Lung (tissue), 12 donors: ENCODE results near the gene PICK1. TPM values are rescaled to one million over a fixed set of nuclear protein-coding genes. Genes with fewer than 3 reads are reported as not detected.

Experiments
- ATAC-seq: fragments of 200-7000 bp; cut with Tn5 transposase; one replicate; pipeline ENCODE4 v1.9.1; 2020; ENCODE audit warnings: moderate number of reproducible peaks; ENCODE audit not compliant: insufficient read depth, low FRiP score
- DNase-seq, 3 donors: peaks; one replicate each; pipeline ENCODE4 v3.0.0-alpha.2; 2013 to 2017
- H3K27ac ChIP-seq, 2 donors: one replicate each; pipeline ENCODE4 v1.5.1; 2013; ENCODE audit warnings: mild to moderate bottlenecking in 2 of 2, moderate library complexity in 2 of 2, control low read depth in 1 of 2, inconsistent platforms in 1 of 2, low read depth in 1 of 2, low read length in 1 of 2
- H3K27me3 ChIP-seq, 3 donors: one replicate each; pipeline ENCODE4 v1.5.1; 2013; ENCODE audit warnings: low read length in 2 of 3; ENCODE audit not compliant: control insufficient read depth in 3 of 3, insufficient read depth in 3 of 3
- H3K36me3 ChIP-seq, 4 donors: one replicate each; pipeline ENCODE4 v1.5.1; 2013; ENCODE audit warnings: low read length in 4 of 4, mild to moderate bottlenecking in 1 of 4, moderate library complexity in 1 of 4; ENCODE audit not compliant: control insufficient read depth in 4 of 4, insufficient read depth in 4 of 4
- H3K4me1 ChIP-seq, 5 donors: one replicate each; pipeline ENCODE4 v1.5.1; 2013; ENCODE audit warnings: low read length in 5 of 5, mild to moderate bottlenecking in 2 of 5, moderate library complexity in 1 of 5; ENCODE audit not compliant: control insufficient read depth in 5 of 5, insufficient read depth in 5 of 5
- H3K4me3 ChIP-seq: one replicate; pipeline ENCODE4 v1.5.1; 2013; ENCODE audit warnings: mild to moderate bottlenecking, control low read depth, moderate library complexity
- H3K9ac ChIP-seq, 2 donors: one replicate each; pipeline ENCODE4 v1.5.1; 2013; ENCODE audit warnings: low read length in 2 of 2, control low read depth in 1 of 2; ENCODE audit not compliant: insufficient read depth in 1 of 2
- H3K9me3 ChIP-seq, 4 donors: one replicate each; pipeline ENCODE4 v1.5.1; 2013; ENCODE audit warnings: low read length in 3 of 4, mild to moderate bottlenecking in 1 of 4, moderate library complexity in 1 of 4; ENCODE audit not compliant: control insufficient read depth in 4 of 4, insufficient read depth in 3 of 4
- WGBS, 2 donors: extraction: QIAGEN DNeasy Blood & Tissue Kit; methylation state at CpG; one replicate each; pipeline ENCODE4 v1.1.7; 2013; 5-methylcytosine and 5-hydroxymethylcytosine counted together
- polyA plus RNA-seq, 2 donors: library from polyadenylated mRNA; stranded (reverse); fragments of 200-250 nt; gene quantifications; one replicate each; pipeline ENCODE4 v1.2.1, GENCODE V29; 2013
- total RNA-seq, 2 donors: library from RNA; depleted of rRNA in 1 of 2; stranded (reverse); fragments of >200 nt in 1 of 2; gene quantifications; one replicate each; pipeline ENCODE4 v1.2.1, GENCODE V29; 2014 to 2021
- TF ChIP-seq, protein P1 (sequence below): IDR thresholded peaks from 2 replicates; pipeline ENCODE4 v1.5.1; 2012; ENCODE audit warnings: mild to moderate bottlenecking; ENCODE audit errors: control extremely low read depth, extremely low read depth
- donor health status: control.
- donor health status: control.
- donor health status: Bipolar disorder and iron deficiency.
- donor health status: healthy.
- donor health status: DM: yes; HTN: yes; CAD: no.

The PICK1 gene
- total and polyA plus RNA-seq, 4 donors: 32.4 to 45.6 (median 37.3) TPM

GRCh38 chr22:38066381-38067027 lies 9.3 kb downstream of the PICK1 start:
- peaks cover 0 to 46% (median 9%) of the 10 kb centered on the region in 4 donors for H3K36me3 ChIP-seq
- WGBS, 2 donors: 85 to 89% methylated on average over 13 of the region's 13 CpGs

DNA sequence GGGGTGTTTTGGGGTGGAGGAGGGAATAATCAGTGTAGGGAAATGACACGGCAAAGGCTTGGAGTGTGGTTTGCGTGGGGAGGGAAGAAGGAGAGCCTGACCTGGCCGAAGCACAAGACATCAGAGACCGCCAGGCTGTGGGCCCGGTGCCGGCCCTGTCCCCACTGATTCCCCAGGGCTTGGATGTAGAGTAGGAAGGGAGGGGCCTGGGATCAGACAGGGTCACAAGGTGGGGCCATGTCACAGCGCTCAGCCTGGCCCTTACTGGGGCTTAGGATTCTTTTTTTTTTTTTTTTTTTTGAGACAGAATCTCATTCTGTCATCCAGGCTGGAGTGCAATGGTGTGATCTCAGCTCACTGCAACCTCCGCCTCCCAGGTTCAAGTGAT lies 9.8 kb downstream of the PICK1 start:
- Histone ChIP-seq H3K36me3 (peaks cover 0 to 51% (median 9%) of the 10 kb centered on the region in 4 donors), H3K27ac (no peak overlapping the region), H3K9me3 (no peaks in the 10 kb centered on the region), H3K4me1 (no peaks in the 10 kb centered on the region), H3K27me3 (no peaks in the 10 kb centered on the region), H3K9ac (no peak overlapping the region), H3K4me3 (no peak overlapping the region)
- ATAC-seq: no peak
- TF ChIP-seq, protein P1, sequence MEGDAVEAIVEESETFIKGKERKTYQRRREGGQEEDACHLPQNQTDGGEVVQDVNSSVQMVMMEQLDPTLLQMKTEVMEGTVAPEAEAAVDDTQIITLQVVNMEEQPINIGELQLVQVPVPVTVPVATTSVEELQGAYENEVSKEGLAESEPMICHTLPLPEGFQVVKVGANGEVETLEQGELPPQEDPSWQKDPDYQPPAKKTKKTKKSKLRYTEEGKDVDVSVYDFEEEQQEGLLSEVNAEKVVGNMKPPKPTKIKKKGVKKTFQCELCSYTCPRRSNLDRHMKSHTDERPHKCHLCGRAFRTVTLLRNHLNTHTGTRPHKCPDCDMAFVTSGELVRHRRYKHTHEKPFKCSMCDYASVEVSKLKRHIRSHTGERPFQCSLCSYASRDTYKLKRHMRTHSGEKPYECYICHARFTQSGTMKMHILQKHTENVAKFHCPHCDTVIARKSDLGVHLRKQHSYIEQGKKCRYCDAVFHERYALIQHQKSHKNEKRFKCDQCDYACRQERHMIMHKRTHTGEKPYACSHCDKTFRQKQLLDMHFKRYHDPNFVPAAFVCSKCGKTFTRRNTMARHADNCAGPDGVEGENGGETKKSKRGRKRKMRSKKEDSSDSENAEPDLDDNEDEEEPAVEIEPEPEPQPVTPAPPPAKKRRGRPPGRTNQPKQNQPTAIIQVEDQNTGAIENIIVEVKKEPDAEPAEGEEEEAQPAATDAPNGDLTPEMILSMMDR: no peak
- 87 to 88% methylated on average over 8 of the region's 8 CpGs for WGBS, 2 donors
- no peak for DNase-seq

More at GRCh38 chr22:38066381-38067027, 9.3 kb downstream of the PICK1 start:
- no peak for ATAC-seq
- no peak overlapping the region for H3K9ac ChIP-seq
- H3K27me3 ChIP-seq: no peaks in the 10 kb centered on the region
- DNase-seq: no peak
- TF ChIP-seq, protein P1: no peak
- H3K9me3 ChIP-seq: no peaks in the 10 kb centered on the region
- no peak overlapping the region for H3K4me3 ChIP-seq
- no peaks in the 10 kb centered on the region for H3K4me1 ChIP-seq
- no peak overlapping the region for H3K27ac ChIP-seq

- Histone ChIP-seq H3K9me3 (no peaks in the 10 kb centered on the region), H3K36me3 (peaks cover 0 to 59% (median 13%) of the 10 kb centered on the region in 4 donors), H3K27me3 (no peaks in the 10 kb centered on the region), H3K9ac (no peak overlapping the region), H3K4me1 (no peaks in the 10 kb centered on the region), H3K27ac (no peak overlapping the region), H3K4me3 (no peak overlapping the region)
- 95 to 97% methylated on average over 13 of the region's 13 CpGs for whole genome bisulfite sequencing, 2 donors
- ATAC-seq (no peak), DNase-seq (no peak)
- TF ChIP-seq, protein P1: no peak
Measured at GRCh38 chr22:38067761-38068360, 10.7 kb downstream of the PICK1 start.
